ENCODE measurements around the gene GNAI3. TPM values are rescaled to one million over a fixed set of nuclear protein-coding genes. Genes with fewer than 3 reads are reported as not detected.

GNAI3 gene
- total RNA-seq, 1 donor from 2014 or later = 7.6 TPM

- Mint-ChIP-seq H3K27me3 (ENCODE audit: unreplicated experiment) (peaks cover 16% of the 10 kb centered on the region), H3K4me1 (ENCODE audit: unreplicated experiment) (peaks cover 14% of the 10 kb centered on the region), H3K9me3 (ENCODE audit: unreplicated experiment) (no peaks in the 10 kb centered on the region), H3K27ac (ENCODE audit: unreplicated experiment) (no peak overlapping the region), H3K36me3 (ENCODE audit: unreplicated experiment) (peaks cover 2% of the 10 kb centered on the region), H3K4me3 (ENCODE audit: unreplicated experiment) (peak overlapping the region; percentile 74)
- no peak for TF ChIP-seq CTCF (IDR thresholded peaks at IDR 0.05)
- no peak for DNase-seq (ENCODE audit: extremely low spot score, unreplicated experiment)
These were observed 39.6 kb upstream of the GNAI3 start for GRCh38 chr1:109508873-109509175.

- peaks cover 14% of the 10 kb centered on the region for H3K4me1 Mint-ChIP-seq (ENCODE audit: unreplicated experiment)
- peaks cover 16% of the 10 kb centered on the region for H3K27me3 Mint-ChIP-seq (ENCODE audit: unreplicated experiment)
- TF ChIP-seq CTCF (IDR thresholded peaks at IDR 0.05) = no peak
- peak within 1 kb of the TSS; percentile 82 for H3K4me3 Mint-ChIP-seq (ENCODE audit: unreplicated experiment)
- no peak within 1 kb of the TSS for H3K27ac Mint-ChIP-seq (ENCODE audit: unreplicated experiment)
- DNase-seq (ENCODE audit: extremely low spot score, unreplicated experiment) = no peak
- no peaks in the 10 kb centered on the region for H3K9me3 Mint-ChIP-seq (ENCODE audit: unreplicated experiment)
- peaks cover 2% of the 10 kb centered on the region for H3K36me3 Mint-ChIP-seq (ENCODE audit: unreplicated experiment)
These were observed 39.0 kb upstream of the GNAI3 start, which contains the start of gene AMIGO1 for GRCh38 chr1:109509176-109510134. AMIGO1 (minus strand) TSS chr1:109509727; CDS start chr1:109508912, 815 bp downstream.

GRCh38 chr1:109513110-109513710 lies 35.2 kb upstream of the GNAI3 start:
- peaks cover 28% of the 10 kb centered on the region for H3K4me1 Mint-ChIP-seq (ENCODE audit: unreplicated experiment)
- H3K36me3 Mint-ChIP-seq (ENCODE audit: unreplicated experiment) = peaks cover 2% of the 10 kb centered on the region
- peaks cover 20% of the 10 kb centered on the region for H3K27me3 Mint-ChIP-seq (ENCODE audit: unreplicated experiment)
- H3K4me3 Mint-ChIP-seq (ENCODE audit: unreplicated experiment) = no peak overlapping the region
- TF ChIP-seq CTCF (IDR thresholded peaks at IDR 0.05) = no peak
- no peak for DNase-seq (ENCODE audit: extremely low spot score, unreplicated experiment)
- H3K27ac Mint-ChIP-seq (ENCODE audit: unreplicated experiment) = no peak overlapping the region
- H3K9me3 Mint-ChIP-seq (ENCODE audit: unreplicated experiment) = no peaks in the 10 kb centered on the region

DNA sequence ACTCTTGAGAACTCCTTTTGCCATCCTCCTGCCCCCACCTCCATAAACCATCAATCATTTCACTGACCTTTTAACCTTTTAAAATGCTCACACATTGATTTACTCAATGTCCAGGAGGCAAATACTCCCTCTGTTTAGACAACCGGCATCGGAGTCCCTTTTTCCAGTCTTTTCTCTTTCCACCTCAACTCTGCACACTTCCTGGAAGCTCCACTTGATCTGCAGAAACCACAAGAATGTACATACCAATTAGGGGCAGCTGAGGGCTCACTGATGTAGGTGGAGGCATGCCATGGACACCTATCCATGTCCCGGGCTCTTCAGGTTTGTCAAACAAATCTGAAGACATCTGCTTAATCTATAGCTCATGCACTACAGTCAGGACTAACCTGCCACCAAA lies 33.6 kb upstream of the GNAI3 start:
- TF ChIP-seq CTCF (IDR thresholded peaks at IDR 0.05) = no peak
- H3K4me1 Mint-ChIP-seq (ENCODE audit: unreplicated experiment) = peaks cover 20% of the 10 kb centered on the region
- H3K36me3 Mint-ChIP-seq (ENCODE audit: unreplicated experiment) = no peaks in the 10 kb centered on the region
- H3K27ac Mint-ChIP-seq (ENCODE audit: unreplicated experiment) = no peak overlapping the region
- DNase-seq (ENCODE audit: extremely low spot score, unreplicated experiment) = no peak
- H3K9me3 Mint-ChIP-seq (ENCODE audit: unreplicated experiment) = no peaks in the 10 kb centered on the region
- H3K4me3 Mint-ChIP-seq (ENCODE audit: unreplicated experiment) = no peak overlapping the region
- H3K27me3 Mint-ChIP-seq (ENCODE audit: unreplicated experiment) = peaks cover 20% of the 10 kb centered on the region

DNA sequence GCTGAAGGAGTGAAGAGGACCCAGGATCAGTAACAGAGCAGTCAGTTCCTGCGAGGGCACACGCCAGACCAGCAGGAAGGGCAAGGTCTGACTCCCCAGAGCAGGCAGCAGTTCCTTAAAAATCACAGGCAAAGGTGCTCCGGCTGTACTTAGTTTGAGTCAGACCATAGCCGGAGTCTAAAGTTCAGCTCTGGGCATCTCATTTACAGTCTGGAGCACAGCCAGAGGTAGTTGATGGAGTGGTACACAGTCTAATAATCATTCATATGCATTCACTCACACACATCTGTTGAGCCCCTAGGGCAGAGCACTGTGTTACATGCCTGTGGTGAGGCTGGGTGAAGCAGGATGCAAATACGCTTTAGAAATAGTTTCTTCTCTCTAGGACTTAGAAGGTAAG lies 31.5 kb upstream of the GNAI3 start:
- Mint-ChIP-seq H3K27me3 (ENCODE audit: unreplicated experiment) (peaks cover 21% of the 10 kb centered on the region), H3K4me1 (ENCODE audit: unreplicated experiment) (peaks cover 14% of the 10 kb centered on the region), H3K9me3 (ENCODE audit: unreplicated experiment) (no peaks in the 10 kb centered on the region), H3K36me3 (ENCODE audit: unreplicated experiment) (no peaks in the 10 kb centered on the region), H3K27ac (ENCODE audit: unreplicated experiment) (peak overlapping the region; percentile 9), H3K4me3 (ENCODE audit: unreplicated experiment) (no peak overlapping the region)
- TF ChIP-seq CTCF (IDR thresholded peaks at IDR 0.05) = no peak
- DNase-seq (ENCODE audit: extremely low spot score, unreplicated experiment) = no peak

Measured in osteocyte (in vitro differentiated cells).